Measurements from ENCODE around the gene SUPT5H. TPM values are rescaled to one million over a fixed set of nuclear protein-coding genes. Genes with fewer than 3 reads are reported as not detected.

The SUPT5H gene
- total and polyA plus RNA-seq, 10 of the 15 experiments (the other 5 are each of a cell fraction or from before 2014, with no cell fraction given) = 27.2 to 194 (median 83.6) TPM

- TF ChIP-seq HDGF (IDR thresholded peaks at IDR 0.05) = peak; percentile 87
- TF ChIP-seq GATAD2B (conservative IDR thresholded peaks at IDR 0.05; ENCODE audit: low read depth) = peak; percentile 30; the same call in 1 of the 2 replicates
- TF ChIP-seq BHLHE40 (IDR thresholded peaks at IDR 0.05; ENCODE audit: borderline replicate concordance in 1 of 2, low read depth in 2 of 2, low read length in 1 of 2) = peak in 1 of 2 experiments; percentile 24; a peak in 1 of 4 replicates
- TF ChIP-seq CHD1 (IDR thresholded peaks at IDR 0.05; ENCODE audit: low read depth, low read length) = 0 out of 2 replicates have a peak, but pooled peaks have one; percentile 46
- no peak for TF ChIP-seq NFXL1 (IDR thresholded peaks at IDR 0.05; ENCODE audit: borderline replicate concordance)
- TF ChIP-seq BACH1 (IDR thresholded peaks at IDR 0.05; ENCODE audit: borderline replicate concordance) = peak; percentile 37; the same call in 1 of the 2 replicates
- peak; percentile 24; the same call in 1 of the 2 replicates for TF ChIP-seq NR2F1 (conservative IDR thresholded peaks at IDR 0.05)
- TF ChIP-seq POLR2A (IDR thresholded peaks at IDR 0.05; ENCODE audit: low read depth, low read length) = peak; percentile 63
- TF ChIP-seq RAD21 (IDR thresholded peaks at IDR 0.05; ENCODE audit: insufficient read depth, low read depth, low read length) = no peak
- no peak for TF ChIP-seq ZNF687 (IDR thresholded peaks at IDR 0.05)
Measured at GRCh38 chr19:39407660-39408391, 37.6 kb upstream of the SUPT5H start (continued).

Measured in GM12878 (cell line).